22Rv1 (cell line): ENCODE measurements around the gene CDK5RAP1.

Experiments used
- H3K27ac ChIP-seq: fragments of 450-650 bp; 2 replicates; pipeline ENCODE4 v1.5.1; 2017
- ZFX ChIP-seq: fragments of 450-650 bp; IDR thresholded peaks from 2 replicates; pipeline ENCODE4 v1.6.1; 2017; ENCODE audit warnings: antibody characterized with exemption, borderline replicate concordance
- TF ChIP-seq, protein P1 (sequence below): fragments of 450-650 bp; IDR thresholded peaks from 2 replicates; pipeline ENCODE4 v1.5.1; 2017; ENCODE audit warnings: mild to moderate bottlenecking

The CDK5RAP1 gene

DNA sequence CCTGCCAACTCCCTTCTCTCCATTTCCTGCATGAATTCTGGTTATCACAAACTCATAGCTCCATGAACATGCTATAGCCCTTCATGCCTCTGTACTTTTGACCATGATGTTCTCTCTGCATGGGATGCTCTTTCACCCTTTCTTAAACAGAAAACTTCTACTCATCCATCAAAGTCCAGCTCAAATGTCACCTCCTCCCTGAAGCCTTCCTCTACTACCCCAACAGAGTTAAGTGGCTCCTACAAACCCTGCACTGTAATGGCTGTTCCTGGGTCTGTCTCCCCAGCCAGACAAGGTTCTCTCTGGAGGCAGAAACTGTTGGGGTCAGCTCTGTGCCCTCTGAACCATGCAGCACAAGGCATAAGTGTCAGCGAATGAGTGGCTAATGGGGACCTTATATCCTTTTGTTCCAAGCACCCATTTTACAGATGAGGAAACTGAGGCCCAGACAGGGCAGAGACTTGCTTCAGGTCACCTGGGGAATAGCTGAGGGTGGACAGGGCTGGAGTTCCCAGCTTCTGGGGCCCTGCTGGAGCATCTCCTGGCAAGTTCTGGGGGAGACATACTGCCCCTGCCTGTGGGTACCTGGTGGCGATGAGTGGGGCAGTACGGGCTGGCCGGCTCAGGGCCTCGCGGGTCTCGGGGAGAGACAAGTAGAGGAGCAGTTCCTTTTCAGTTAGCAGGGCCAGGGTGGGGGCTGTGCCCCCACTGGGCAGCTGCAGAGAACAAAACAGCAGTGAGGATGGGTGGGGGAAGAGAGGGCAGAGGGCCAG lies 10.6 kb upstream of the CDK5RAP1 start:
- TF ChIP-seq, protein P1, sequence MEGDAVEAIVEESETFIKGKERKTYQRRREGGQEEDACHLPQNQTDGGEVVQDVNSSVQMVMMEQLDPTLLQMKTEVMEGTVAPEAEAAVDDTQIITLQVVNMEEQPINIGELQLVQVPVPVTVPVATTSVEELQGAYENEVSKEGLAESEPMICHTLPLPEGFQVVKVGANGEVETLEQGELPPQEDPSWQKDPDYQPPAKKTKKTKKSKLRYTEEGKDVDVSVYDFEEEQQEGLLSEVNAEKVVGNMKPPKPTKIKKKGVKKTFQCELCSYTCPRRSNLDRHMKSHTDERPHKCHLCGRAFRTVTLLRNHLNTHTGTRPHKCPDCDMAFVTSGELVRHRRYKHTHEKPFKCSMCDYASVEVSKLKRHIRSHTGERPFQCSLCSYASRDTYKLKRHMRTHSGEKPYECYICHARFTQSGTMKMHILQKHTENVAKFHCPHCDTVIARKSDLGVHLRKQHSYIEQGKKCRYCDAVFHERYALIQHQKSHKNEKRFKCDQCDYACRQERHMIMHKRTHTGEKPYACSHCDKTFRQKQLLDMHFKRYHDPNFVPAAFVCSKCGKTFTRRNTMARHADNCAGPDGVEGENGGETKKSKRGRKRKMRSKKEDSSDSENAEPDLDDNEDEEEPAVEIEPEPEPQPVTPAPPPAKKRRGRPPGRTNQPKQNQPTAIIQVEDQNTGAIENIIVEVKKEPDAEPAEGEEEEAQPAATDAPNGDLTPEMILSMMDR: no peak
- TF ChIP-seq ZFX: no peak
- H3K27ac ChIP-seq: no peak overlapping the region

DNA sequence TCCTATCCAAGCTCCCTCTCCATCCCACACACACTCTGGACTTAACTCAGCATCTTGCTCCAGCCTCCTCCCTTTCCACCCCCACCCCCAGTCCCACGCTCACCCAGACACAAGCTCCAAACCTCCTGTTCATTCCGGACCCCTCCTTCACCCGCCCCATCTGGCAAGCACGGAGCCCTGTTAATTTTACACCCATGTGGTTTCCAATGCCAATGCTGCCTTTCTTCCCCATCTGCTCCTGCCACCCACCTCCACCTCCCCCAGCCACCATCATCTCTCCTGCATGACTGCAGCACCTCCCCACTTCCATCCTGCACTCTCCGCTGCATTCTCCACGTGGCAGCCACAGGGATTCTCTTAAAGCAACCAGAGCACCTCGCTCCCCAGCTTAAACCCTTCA lies 9.9 kb upstream of the CDK5RAP1 start:
- no peak for TF ChIP-seq ZFX
- TF ChIP-seq, protein P1: no peak
- H3K27ac ChIP-seq: no peak overlapping the region

DNA sequence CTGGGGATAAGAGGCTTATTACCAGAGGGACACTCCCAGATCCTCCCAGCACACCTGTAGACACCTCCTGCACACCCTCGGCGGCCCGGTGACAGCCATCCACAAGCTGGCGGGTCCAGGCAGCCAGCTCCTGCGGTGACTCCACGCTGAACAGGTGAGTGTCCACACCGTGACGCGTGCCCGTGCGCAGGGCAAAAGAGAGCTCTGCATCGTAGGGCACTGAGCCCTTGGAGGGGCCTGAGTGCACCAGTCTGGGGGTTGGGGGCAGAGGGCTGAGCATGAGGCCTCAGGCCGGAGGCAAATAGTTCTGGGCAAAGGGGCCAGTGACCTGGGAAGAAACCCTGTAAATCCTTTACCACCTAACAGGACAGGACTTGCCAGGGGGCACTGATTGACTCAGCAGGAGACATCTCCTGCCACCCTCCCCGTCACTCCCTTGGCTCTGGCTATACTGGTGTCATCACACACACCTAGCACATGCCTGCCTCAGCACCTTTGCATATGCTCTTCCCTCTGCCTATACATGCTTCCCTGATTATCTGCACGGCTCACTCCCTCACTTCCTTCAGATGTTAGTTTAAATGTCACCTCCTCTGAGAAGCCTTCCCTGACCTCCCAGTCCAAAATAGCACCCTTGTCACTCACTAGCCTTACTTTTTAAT lies 8.9 kb upstream of the CDK5RAP1 start:
- TF ChIP-seq, protein P1: no peak
- no peak for TF ChIP-seq ZFX
- no peak overlapping the region for H3K27ac ChIP-seq

DNA sequence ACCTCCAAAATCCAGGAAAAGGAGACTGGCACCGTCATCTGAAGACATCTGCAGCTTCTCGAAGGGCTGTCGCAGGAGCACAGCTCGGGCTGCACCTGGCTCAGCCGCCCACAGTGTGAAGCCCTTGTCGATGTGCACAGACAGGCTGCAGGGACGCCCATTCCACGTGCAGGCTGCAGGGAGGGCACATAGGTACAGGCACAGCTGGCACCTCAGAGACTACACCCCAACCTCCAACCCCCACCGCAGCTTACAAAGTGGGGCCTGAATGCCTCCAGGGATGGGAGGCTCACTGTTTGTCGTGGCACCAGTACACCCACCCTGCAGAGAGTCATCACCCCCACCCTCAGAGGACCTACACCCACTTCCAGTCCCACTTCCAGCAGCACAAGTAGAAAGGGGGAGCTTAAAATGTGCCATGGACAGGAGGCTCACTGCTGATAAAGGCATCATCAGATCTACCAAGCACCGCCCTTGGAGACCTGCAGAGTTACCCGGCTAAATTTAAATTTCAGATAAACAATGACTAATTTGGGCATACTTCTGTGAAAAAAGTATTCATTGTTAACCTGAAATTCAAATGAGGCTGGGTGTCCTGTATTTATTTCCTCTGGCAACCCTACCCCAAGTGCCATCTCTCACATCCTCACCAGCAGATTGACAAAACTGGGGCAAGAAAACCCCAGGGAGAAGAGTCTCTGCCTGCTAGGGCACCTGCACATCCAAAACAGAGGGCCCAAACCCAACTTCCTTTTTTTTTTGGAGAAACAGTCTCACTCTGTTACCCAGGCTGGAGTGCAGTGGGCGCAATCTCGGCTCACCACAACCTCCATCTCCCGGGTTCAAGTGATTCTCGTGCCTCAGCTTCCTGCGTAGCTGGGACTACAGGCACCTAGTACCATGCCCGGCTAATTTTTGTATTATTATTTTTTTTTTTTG lies 7.7 kb upstream of the CDK5RAP1 start:
- TF ChIP-seq, protein P1: no peak
- no peak for TF ChIP-seq ZFX
- no peak overlapping the region for H3K27ac ChIP-seq

DNA sequence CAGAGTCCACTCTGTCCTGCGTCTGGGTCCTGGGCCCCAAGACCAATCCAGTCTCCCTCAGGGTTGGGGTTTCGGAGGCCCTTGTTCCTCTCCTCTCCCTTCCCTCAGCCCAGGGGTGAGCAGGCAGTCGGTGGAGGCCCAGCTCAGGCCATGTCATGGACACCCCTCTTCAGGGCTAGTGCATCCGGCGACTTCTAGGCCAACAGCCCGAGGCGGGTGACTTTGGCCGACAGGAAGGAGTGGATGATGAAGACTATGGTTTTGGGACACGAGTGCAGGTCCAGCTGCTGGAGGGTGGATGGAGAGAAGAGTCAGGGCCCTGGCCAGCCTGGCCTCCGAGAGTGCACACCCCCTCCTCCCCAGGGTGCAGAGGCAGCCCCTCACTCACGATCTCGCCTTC lies 7.0 kb upstream of the CDK5RAP1 start:
- no peak overlapping the region for H3K27ac ChIP-seq
- no peak for TF ChIP-seq ZFX
- TF ChIP-seq, protein P1: no peak

DNA sequence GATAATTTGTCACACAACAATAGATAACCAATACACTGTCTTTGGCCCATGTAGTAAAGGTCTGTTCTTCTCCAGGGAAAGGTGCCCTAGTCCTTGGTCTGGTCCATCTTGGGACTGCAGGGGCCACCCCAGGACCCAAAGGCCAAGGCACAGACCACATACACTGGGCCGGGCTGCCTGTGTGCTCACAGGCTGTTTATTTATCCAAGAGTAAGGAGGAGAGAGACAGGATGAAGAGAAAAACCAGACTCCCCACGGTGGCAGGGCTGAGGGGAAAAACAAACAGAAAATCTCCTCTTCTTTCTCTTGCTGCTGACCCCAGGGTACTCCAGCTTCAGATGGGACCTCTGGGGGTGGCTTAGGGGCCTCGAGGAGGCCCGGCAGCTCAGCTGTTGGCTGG lies 6.5 kb upstream of the CDK5RAP1 start:
- TF ChIP-seq, protein P1: no peak
- TF ChIP-seq ZFX: no peak
- H3K27ac ChIP-seq: no peak overlapping the region
